Smooth muscle cell (in vitro differentiated cells): Measurements from ENCODE around the gene AARS2. TPM values are rescaled to one million over a fixed set of nuclear protein-coding genes. Genes with fewer than 3 reads are reported as not detected.

Experiments
- DNase-seq: peaks from one replicate; lab custom pipeline; 2025; ENCODE audit not compliant: unreplicated experiment; lab: John Stamatoyannopoulos, UW
- H2AFZ ChIP-seq: fragments of 200-600 bp; sonication (generic); 2 replicates; pipeline ENCODE4 v1.6.0; 2016; ENCODE audit warnings: antibody characterized with exemption, low read depth, mild to moderate bottlenecking
- H3F3A ChIP-seq: fragments of 200-600 bp; sonication (generic); 2 replicates; pipeline ENCODE4 v1.6.0; 2017; ENCODE audit warnings: antibody characterized with exemption, low read depth
- H3K27ac ChIP-seq: fragments of 200-600 bp; sonication (generic); 2 replicates; pipeline ENCODE4 v1.5.1; 2016; ENCODE audit warnings: low read depth, mild to moderate bottlenecking
- H3K27me3 ChIP-seq: fragments of 200-600 bp; sonication (generic); 2 replicates; pipeline ENCODE4 v1.6.1; 2016; ENCODE audit warnings: low read depth, mild to moderate bottlenecking
- H3K36me3 ChIP-seq: fragments of 200-600 bp; sonication (generic); 2 replicates; pipeline ENCODE4 v1.5.1; 2016; ENCODE audit warnings: low read depth
- H3K4me1 ChIP-seq: fragments of 200-600 bp; sonication (generic); 2 replicates; pipeline ENCODE4 v1.5.1; 2016; ENCODE audit warnings: low read depth
- H3K4me2 ChIP-seq: fragments of 200-600 bp; sonication (generic); 2 replicates; pipeline ENCODE4 v1.6.0; 2016; ENCODE audit warnings: mild to moderate bottlenecking
- H3K4me3 ChIP-seq: fragments of 200-600 bp; sonication (generic); 2 replicates; pipeline ENCODE4 v1.5.1; 2016; ENCODE audit warnings: mild to moderate bottlenecking
- H3K79me2 ChIP-seq: fragments of 200-600 bp; sonication (generic); 2 replicates; pipeline ENCODE4 v1.6.0; 2016; ENCODE audit warnings: low read depth, mild to moderate bottlenecking
- H3K9ac ChIP-seq: fragments of 200-600 bp; sonication (generic); 2 replicates; pipeline ENCODE4 v1.6.0; 2016; ENCODE audit warnings: low read depth
- H3K9me3 ChIP-seq: fragments of 200-600 bp; sonication (generic); replicated peaks from 2 replicates; pipeline ENCODE4 v1.5.1; 2016; ENCODE audit warnings: low read depth
- H4K20me1 ChIP-seq: fragments of 200-600 bp; sonication (generic); 2 replicates; pipeline ENCODE4 v1.6.0; 2016; ENCODE audit warnings: low read depth
- CTCF ChIP-seq: fragments of 200-600 bp; sonication (generic); IDR thresholded peaks from 2 replicates; pipeline ENCODE4 v1.5.1; 2017; ENCODE audit warnings: borderline replicate concordance, mild to moderate bottlenecking, antibody characterized with exemption; ENCODE audit not compliant: insufficient read depth, poor library complexity, severe bottlenecking
- WGBS: methylation state at CpG from one replicate; pipeline ENCODE4 v1.1.7; 2016; ENCODE audit warnings: low lambda C conversion rate; 5-methylcytosine and 5-hydroxymethylcytosine counted together
- polyA plus RNA-seq: library from polyadenylated mRNA; unstranded; fragments of >200 nt; fragmentation: Nextera tagmentation; extraction: Ambion mirVana; gene quantifications from 2 replicates; pipeline ENCODE4 v1.2.1, GENCODE V29; 2016
- total RNA-seq: library from RNA; depleted of rRNA; stranded (reverse); fragments of >200 nt; gene quantifications from 2 replicates; pipeline ENCODE4 v1.2.3, GENCODE V29; 2014

Gene AARS2
- total and polyA plus RNA-seq, 2 experiments from 2014 or later: 7.5 to 15.1 TPM

DNA sequence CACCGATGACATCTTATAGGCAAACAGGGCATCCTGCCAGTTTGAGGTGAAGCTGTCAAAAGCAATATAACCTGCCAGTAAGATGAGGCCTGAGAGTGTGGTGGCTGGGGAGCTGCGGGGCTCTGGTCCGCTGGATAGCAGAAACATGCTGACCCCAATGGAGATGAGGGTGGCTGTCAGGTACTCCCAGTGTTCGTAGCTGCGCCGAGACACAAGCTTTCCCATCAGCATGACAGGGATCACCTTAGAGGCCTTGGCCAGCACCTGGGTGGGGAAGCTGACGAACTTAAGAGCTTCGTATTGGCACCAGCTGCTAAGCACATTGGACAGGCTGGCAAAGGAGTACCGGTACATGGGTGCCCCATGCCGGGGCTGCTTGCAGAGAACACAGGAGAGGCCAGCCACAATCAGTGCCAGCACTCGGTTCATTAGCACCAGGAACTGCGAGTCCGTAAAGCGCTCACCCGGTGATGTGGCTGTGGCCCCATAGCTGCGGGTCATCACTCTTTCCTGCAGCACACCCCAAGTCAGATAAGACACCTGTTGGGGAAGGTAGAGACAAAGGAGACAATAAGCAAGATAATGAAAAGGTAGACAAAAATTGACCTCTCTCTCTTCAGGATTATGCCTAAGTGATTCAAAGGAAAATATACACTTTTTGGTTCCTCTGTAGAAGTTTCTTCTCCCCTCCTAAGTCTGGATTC lies 57.9 kb downstream of the AARS2 start:
- Histone ChIP-seq H3K79me2 (peaks cover 49% of the 10 kb centered on the region), H3K27me3 (no peaks in the 10 kb centered on the region), H3F3A (peaks cover 55% of the 10 kb centered on the region), H4K20me1 (peaks cover 64% of the 10 kb centered on the region), H3K9ac (no peak overlapping the region), H3K36me3 (peaks cover 25% of the 10 kb centered on the region), H2AFZ (no peak overlapping the region), H3K4me1 (peaks cover 13% of the 10 kb centered on the region), H3K4me2 (peak overlapping the region; percentile 100), H3K27ac (peak overlapping the region; percentile 80), H3K9me3 (no peaks in the 10 kb centered on the region), H3K4me3 (no peak overlapping the region)
- 87% methylated on average over 16 of the region's 16 CpGs for WGBS
- TF ChIP-seq CTCF: no peak
- DNase-seq: no peak

DNA sequence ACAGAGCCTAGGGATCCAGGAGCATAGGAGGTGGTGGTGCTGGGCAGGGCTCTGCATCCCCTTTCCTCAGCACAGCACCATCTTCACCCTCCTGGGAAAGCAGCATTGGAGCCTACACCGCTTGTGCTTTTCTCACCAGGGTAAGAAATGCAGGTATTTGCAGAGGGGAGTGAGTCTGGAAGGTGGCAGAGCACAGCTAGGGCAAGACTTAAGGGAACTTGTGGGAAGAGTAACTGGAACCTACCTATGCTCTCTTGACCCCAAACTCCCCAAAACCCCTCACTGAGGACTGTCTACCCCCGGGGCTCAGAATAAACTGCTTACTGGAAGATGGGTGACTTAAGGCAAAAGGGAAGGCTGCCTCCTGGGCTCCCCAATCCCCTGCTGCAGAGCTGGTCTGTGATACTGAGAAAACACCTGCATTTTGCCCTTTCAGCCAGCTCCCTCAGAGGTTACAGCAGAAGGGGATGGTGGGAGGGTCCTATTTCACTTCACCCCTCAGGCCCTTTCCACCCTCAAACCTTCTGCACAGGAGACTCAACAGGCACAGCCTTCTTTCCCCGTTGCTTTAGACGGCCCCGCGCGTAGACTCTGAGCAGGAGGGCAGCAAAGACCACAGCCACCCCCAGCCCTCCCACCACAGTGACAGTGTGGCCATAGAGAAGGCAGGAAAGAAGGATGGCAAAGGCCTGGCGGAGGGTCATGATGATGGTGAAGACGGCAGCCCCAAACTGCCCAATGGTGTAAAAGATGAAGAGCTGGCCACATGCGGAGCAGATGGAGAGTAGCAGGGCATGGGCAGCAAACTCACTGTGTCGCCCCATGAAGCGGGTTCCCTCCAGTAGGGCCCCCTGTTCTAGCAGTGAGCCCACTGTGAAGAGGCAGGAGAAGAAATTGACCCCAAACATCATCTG lies 58.7 kb downstream of the AARS2 start:
- Histone ChIP-seq H2AFZ (no peak overlapping the region), H3K27me3 (no peaks in the 10 kb centered on the region), H3K9me3 (no peaks in the 10 kb centered on the region), H3K9ac (no peak overlapping the region), H3K4me1 (peaks cover 17% of the 10 kb centered on the region), H3K4me3 (no peak overlapping the region), H3K36me3 (peaks cover 32% of the 10 kb centered on the region), H3K79me2 (peaks cover 57% of the 10 kb centered on the region), H3K27ac (peak overlapping the region; percentile 7), H4K20me1 (peaks cover 72% of the 10 kb centered on the region), H3F3A (peaks cover 62% of the 10 kb centered on the region), H3K4me2 (no peak overlapping the region)
- no peak for TF ChIP-seq CTCF
- DNase-seq: no peak
- WGBS: 85% methylated on average over 12 of the region's 12 CpGs

GRCh38 chr6:44253307-44254101 lies 59.6 kb downstream of the AARS2 start:
- TF ChIP-seq CTCF: peak; percentile 43
- peaks cover 35% of the 10 kb centered on the region for H3K36me3 ChIP-seq
- peaks cover 26% of the 10 kb centered on the region for H3K4me1 ChIP-seq
- H3K27ac ChIP-seq: peak overlapping the region; percentile 7
- H3K27me3 ChIP-seq: no peaks in the 10 kb centered on the region
- H3F3A ChIP-seq: peaks cover 66% of the 10 kb centered on the region
- H2AFZ ChIP-seq: no peak overlapping the region
- H3K9me3 ChIP-seq: no peaks in the 10 kb centered on the region
- no peak for DNase-seq
- peaks cover 66% of the 10 kb centered on the region for H3K79me2 ChIP-seq
- H3K9ac ChIP-seq: no peak overlapping the region
- H4K20me1 ChIP-seq: peaks cover 82% of the 10 kb centered on the region
- no peak overlapping the region for H3K4me3 ChIP-seq
- 86% methylated on average over 10 of the region's 10 CpGs for WGBS
- no peak overlapping the region for H3K4me2 ChIP-seq
